Pons (tissue), 1 donor: ENCODE results near the gene HM13.
"Not testable (repeated sequence)": the region's sequence is repeated elsewhere in the genome, so short reads cannot be mapped to it uniquely, and the experiment has no call there.

Experiments used
- DNase-seq: peaks from one replicate; pipeline ENCODE4 v3.0.0-alpha.2; 2016; ENCODE audit warnings: low spot score

HM13 gene

DNA sequence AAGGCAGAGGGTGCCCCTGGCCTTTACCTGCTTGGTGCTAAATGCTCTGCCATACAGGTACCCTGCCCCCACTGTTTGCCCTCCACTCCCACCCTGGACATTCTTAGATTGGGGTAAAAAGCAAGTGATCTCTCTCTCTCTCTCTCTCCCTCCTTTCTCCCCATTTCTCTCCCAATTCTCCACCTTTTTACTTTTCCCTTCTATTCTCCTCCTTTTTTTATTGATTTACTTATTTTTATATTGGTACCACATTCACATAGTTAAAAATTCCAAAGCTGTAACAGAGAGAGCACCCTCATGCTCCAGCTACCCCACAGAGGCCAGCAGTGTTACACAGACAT is 53.1 kb downstream of the HM13 start:
- no peak for DNase-seq

DNA sequence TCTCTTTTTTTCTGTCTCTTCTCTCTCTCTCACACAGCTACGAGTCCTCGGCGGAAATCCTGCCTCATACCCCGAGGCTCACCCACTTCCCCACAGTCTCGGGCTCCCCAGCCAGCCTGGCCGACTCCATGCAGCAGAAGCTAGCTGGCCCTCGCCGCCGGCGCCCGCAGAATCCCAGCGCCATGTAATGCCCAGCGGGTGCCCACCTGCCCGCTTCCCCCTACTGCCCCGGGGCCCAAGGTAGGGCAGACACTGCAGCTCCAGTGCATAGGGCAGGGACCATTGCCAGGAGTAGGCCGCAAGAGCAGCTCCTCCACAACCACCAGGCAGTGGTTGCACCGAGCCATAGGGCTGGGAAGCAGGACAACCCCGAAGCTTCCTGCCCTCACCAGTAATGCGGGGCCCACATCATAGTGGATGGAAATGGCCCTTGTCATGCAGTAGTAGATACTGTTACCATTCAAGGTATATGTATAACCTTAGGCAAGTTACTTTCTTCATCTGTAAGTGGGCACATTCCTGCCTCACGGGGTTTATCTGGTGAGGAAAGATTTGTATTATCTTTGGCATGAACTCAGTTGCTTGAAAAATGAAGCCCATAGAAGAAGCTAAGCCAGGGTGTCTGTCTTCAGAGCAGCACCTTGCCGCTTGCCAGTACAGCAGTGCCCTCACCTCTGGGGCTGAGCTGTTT is 53.9 kb downstream of the HM13 start:
- DNase-seq: no peak

DNA sequence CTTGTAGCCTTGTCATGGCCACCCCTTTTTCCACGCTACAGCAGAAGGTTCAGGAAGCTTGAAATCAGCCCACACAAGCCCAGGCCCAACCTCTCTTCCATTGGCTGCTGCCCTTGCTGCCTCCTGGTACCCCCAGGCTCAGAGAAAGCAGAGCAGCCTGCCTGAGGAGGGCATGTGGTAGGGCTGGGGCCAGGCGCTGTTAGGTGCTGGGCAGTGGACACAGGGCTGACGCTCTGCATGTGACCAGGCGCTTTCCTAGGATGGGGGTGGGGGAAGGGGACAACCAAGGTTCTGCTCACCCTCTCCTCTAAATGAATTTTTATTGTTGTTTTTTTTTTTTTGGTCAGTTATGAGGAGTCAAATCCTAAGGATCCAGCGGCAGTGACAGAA is 54.5 kb downstream of the HM13 start:
- DNase-seq: no peak

DNA sequence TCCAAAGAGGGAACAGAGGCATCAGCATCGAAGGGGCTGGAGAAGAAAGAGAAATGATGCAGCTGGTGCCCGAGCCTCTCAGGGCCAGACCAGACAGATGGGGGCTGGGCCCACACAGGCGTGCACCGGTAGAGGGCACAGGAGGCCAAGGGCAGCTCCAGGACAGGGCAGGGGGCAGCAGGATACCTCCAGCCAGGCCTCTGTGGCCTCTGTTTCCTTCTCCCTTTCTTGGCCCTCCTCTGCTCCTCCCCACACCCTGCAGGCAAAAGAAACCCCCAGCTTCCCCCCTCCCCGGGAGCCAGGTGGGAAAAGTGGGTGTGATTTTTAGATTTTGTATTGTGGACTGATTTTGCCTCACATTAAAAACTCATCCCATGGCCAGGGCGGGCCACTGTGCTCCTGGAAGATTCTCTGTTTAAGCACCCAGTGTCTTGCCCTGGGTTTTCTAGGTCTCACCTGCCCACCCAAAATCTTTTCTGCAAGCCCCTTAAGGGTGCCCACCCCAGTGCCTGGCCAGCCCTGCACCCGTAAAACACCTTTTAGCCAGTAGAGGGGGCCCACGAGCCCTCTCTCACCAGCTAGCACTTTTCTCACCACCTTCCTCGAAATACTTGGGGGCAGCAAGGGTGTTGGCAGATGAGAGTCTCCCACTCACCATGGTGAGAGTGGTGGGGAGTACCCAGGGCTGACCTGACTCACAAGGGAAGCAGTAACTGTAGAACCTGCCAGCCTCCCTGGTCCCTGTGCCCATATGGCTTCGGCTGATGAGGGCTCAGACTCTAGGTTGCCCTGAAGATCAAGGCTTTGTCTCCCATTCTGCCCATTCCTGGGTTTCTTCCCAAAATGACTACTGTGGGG is 55.1 kb downstream of the HM13 start:
- DNase-seq: peak; percentile 53

DNA sequence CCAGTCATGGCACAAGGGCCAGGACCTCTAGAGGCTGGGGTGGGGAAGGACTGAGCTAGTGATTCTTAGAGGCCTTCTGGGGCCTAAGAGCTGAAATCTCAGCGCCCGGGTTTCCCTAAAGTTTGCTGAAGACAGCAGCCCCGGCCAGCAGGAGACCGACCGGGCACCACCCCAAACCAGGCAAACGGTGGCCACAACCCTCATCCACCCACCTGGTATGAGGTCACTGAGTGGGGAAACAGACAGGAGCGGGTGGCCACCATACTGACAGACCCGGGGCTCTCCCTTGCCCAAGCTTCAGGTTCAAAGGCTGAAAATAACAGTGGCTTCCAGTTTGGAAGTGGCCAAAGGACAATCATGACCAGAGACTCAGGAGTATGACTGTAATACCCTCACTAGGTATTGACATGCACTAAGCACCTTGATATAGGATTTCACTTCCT is 55.8 kb downstream of the HM13 start:
- no peak for DNase-seq

DNA sequence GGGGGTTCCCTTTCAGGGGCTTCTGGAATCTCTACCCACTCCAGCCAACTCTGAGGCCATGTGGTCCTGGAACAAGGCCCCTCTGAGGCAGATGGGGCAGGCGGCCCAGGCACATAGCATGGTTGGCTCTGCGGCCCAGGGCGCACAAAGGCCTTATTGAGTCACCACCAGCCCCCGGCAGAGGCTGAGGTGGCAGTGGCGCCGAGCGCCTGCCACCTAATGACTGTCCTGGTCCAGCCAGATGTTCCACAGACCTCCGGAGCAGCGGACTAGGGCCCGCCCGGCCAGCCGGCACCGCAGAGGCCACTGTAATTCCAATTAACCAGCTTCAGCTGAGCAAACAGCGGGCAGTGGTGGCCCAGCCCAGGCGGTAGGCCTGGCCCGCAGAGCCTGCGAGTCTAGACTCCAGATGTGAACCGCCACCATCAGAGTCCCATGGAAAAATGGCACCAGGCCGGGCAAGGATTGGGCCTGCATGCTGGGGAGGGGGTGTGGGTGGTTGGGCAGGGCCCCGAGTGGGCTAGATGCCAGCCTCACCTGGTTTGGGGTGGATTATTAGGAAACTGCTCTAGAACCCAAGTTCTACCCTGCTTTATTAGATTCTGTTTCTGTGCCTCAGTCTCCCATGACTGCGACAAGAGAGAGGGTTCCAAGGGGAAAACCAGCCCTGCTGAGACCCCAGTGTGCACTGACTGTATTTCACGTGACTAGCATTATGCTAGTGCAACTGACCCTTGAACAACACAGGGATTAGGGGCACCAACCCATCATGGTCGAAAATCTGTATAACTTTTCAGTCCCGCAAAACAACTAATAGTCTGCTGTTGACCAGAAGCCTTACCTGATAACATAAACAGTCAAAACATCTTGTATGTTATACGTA is 56.7 kb downstream of the HM13 start:
- peak; percentile 93 for DNase-seq

DNA sequence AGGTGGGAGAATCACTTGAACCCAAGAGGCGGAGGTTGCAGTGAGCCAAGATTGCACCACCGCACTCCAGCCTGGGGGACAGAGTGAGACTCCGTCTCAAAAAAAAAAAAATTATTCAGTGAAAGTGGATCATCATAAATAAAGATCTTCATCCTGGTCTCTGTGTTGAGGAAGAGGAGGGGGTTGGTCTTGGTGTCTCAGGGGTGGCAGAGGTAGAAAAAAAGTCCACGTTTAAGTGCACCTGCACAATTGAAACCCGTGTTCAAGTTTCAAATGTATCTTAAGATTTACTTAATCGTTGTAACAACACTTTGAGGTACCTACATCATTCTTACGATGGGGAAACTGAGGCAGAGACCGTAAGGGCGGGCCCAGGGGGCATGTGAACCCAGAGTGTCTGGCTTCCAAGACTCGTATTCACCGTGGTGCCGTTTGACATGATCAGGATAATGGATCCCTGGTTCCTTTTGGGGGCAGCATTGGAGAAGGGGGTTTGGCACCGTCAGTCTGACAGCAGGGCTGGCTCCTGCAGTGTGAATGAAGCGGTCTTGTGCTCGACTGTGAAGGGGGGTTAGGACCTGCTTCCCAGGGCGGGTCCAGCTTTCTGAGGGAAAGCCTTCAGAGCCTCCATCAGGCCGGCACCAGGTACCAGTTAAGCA is 57.9 kb downstream of the HM13 start:
- no peak for DNase-seq

DNA sequence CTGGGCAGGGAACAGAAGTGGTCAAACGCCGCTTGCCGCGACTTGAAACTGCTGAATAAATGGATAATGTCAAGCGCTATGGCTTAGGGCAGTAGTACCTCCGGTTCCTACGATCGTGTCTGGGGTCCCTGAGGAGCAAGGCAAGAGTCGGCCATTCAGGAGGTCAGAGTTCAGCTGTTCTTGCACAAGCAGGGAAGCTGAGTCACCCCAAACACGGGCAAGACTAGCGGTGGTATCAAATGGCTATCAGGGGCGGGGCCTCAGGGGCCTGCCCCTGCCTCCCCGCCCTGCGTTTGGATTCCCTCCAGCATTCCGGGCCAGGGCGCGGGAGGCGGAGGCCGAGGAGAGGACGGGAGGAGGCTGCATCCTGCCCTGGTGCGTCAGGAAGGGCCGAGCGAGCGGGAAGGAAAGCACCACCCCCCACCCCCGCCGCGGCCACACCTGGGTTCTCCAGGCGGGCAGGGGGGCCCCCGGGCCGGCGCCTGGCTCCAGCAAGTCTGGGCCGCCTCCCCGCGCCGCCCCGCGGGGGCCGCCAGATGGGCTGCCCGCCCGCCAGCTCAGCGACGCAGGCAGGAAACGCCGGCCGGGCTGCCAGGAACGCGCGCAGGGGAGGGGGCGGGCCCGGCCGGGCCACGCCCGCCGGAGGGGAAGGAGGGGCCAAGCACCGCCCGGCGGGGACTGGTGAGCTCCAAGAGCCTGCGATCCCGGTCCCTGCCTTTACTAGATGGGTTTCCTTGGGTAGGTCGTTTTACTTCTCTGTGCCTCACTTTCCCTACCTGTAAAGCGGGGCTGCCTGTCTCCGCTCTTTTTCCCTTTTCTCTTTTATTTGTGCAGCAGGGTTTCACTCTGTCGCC is 58.7 kb downstream of the HM13 start:
- peak; percentile 90 for DNase-seq

DNA sequence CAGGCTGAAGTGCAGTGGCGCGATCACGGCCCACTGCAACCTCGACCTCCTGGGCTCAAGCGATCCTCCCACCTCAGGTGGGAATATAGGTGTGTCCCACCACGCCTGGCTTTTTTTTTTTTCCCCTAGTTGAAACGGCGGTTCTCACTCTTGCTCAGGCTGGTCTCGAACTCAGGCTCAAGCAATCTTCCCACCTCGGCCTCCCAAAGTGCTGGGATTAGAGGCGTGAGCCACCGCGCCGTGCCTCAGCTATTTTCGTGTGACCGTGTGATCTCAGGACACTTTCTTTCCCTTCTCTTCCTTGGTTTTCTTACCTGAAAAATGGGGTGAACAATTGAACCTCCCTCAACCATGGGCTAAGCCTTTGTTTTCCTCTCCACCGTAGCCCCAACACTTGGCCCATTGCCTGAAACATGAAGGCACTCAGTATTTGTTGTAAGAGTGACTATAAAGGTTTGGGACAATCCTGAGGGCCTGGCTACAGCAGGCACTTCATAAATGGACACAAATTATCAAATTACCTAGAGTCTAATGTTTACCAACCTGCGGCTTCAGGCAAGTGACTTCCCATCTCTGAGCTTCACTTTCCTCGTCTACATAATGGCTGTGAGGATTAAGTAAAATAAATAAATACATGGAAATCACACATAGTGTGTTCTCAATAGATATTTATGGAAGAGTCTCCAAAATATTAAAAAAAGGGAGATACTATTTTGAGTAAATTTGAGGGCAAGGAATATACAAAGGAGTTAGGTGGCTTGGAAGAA is 59.5 kb downstream of the HM13 start:
- DNase-seq: no peak

DNA sequence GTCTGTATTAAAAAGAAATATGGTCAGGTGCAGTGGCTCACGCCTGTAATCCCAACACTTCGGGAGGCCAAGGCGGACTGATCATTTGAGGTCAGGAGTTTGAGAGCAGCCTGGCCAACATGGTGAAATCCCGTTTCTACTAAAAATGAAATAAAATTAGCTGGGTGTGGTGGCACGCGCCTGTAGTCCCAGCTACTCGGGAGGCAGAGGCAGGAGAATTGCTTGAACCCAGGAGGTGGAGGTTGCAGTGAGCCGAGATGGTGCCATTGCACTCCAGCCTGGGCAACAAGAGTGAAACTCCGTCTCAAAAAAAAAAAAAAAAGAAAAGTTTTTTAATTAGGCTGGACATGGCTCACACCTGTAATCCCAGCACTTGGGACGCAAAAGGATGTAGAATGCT is 60.7 kb downstream of the HM13 start:
- DNase-seq: not testable (repeated sequence)

DNA sequence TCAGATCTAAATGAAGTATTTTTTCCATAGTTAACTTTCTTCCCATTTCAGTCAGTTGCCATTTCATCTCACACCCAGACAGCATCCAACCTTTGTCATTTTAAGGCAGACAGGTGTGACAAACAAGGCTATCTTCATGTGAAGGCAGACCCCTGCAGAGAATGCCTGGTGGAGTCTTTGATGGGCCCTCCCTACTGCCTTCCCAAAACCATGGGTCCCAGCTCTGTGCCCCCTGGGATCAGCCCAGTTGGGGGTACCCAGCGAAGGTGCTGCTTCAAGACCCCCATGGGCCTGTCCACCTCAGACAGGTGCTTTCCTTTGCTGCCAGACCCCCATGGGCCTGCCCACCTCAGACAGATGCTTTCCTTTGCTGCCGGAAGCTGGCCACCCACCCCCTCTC is 62.5 kb downstream of the HM13 start:
- no peak for DNase-seq

DNA sequence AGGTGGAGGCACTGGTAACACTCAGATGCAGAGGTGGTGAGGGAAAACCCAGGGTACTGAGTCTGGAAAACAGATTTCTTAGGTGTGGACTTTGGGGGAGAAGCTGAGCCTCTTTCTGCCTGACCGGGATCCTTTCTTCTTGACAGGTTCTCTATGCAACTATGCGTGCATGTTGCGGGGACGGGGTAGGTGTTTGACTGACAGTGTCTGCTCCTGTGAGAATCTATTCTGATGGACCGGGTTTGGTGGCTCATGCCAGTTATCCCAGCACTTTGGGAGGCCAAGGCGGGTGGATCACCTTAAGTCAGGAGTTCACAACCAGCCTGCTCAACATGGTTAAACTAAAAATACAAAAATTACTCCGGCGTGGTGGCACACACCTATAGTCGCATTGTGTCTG is 63.0 kb downstream of the HM13 start:
- no peak for DNase-seq

DNA sequence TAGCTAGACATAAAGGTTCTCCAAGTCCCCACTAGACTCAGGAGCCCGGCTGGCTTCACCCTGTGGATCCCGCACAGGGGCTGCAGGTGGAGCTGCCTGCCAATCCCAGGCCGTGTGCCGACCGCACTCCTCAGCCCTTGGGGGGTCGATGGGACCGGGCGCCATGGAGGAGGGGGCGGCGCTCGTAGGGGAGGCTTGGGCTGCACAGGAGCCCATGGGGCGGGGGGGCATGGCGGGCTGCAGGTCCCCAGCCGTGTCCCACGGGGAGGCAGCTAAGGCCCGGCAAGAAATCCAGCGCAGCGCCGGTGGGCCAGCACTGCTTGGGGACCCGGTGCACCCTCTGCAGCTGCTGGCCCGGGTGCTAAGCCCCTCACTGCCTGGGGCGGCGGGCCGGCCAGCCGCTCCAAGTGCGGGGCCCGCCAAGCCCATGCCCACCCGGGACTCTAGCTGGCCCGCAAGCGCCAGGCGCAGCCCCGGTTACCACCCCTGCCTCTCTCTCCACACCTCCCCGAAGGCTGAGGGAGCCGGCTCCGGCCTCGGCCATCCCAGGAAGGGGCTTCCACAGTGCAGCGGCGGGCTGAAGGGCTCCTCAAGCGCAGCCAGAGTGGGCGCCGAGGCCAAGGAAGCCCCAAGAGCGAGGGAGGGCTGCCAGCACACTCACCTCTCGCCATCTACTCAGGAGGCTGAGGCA is 64.4 kb downstream of the HM13 start:
- no peak for DNase-seq

DNA sequence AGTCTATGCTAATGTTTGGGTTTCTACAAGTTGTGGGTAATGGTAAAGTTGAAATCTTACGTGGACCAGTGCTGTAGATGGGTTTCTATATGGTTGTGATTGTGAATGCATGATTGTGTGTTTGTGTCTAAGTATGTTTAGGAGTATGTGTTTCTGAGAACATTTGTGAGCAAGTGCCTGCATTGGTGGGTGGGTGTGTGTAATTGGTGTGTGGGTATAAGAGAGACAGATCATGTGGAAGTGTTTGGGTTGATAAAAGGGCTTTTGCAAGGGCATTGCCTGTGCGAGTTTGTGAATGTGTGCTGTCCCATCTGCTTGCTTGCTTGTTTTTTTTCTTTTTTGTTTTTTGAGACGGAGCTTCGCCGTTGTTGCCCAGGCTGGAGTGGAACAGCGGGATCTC is 65.0 kb downstream of the HM13 start:
- DNase-seq: no peak

DNA sequence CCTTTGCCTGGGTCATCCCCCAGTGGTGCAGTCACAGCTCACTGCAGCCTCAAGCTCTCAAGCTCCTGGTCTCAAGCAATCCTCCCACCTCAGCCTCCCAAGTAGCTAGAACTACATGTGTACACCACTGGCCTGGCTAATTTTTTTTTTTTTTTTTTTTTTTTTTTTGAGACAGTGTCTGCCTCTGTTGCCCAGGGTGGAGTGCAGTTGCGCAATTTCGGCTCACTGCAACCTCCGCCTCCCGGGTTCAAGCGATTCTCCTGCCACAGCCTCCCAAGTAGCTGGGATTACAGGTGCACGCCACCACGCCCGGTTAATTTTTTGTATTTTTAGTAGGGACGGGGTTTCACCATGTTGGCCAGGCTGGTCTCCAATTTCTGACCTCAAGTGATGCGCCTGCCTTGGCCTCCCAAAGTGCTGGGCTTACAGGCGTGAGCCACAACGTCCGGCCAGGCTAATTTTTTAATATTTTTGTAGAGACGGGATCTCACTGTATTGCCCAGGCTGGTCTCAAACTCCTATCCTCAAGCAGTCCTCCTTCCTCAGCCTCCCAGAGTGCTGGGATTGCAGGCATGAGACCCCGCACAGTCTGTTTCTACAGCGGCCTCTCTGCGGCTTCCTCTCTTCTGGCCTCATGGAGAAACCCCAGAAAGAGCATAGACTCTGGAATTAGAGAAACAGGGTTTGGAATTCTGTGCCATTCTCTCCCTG is 65.9 kb downstream of the HM13 start:
- DNase-seq: not testable (repeated sequence)

DNA sequence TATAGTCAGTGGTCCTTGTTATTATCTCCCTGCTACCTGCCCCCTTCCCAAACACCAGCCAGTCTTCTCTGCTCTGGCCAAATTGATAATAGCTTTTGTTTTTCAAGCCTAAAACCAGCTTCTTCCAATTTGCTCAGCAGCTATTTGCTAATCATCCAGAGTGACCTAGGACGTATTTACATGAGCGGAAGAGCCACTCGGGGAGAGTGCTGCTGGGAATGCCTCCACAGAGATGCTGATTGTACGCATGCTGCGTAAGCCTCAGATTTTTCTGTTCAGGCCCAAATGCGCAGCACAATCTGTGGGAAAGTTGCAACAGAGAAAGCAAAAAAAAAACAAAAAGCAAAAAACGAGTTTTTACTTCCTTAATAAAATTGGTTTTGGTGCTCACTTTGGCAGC is 66.5 kb downstream of the HM13 start:
- DNase-seq: no peak

DNA sequence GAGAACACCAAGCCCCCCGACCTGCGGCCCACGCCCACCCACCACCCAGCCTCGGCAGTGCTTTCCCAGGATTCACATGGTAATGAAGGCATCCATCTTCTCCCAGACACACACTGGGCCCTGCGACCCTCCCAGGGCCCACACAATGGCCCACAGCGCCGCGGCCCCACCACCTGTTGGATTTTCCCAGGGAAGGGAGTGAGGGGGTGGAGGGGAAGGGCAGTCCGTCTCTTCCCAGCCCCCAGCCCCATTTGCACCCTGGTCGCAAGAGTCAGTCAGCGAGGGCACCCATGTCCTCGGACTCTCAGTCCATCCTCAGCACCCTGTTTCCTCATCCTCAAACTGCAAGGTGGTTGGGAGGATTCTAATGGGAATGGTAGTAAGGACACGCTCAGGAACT is 67.1 kb downstream of the HM13 start:
- DNase-seq: no peak

DNA sequence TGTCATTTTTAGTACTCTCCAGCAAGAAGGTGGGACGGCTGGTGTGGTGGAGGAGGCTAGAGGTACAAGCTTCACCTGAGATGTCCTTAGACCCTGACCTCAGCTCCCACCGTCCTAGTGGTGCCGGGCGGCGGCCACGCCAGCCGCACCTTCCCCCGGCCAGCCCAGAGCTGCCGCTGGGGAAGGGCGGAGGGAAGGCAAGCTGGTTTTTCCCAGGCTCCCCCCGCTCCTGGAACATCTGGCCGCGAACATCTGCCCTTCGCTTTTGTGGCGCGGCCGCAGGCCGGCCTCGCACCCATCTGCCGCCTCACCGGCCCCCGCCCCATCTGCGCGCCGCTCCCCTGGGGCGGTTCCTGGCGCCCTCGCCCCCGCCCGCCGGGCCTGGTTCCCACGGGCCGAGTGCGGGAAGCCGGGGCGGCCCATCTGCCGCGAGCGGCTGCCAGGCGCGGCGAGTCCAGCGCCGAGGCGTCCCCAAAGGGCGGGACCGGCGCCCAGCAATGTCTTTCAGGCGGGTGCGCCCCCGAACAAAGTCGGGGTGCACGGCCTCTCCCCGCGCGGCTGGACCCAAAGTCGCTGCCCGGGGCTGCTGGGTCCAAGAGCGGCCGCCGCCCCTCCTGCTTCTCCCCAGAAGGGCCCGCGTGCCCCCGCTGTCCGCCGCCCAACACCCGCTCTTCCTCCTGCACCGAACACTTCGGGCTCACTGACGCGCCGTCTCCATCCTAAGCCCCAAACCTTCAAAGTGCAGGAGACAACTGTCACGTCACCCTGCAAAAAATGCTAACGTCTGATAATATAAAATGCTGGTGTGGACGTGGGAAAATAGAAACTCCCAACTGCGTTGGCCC is 73.5 kb downstream of the HM13 start:
- no peak for DNase-seq
